Stimulated activated CD8-positive, alpha-beta memory T cell treated with anti-CD3 and anti-CD28 coated beads, Interleukin-2, amount 100 ng/mL, for 1 hour (primary cell): ENCODE measurements around the gene RHBDF2.

ENCODE experiments used
- DNase-seq, 2 donors: peaks; one replicate each; pipeline ENCODE4 v3.0.0-alpha.2; 2020; ENCODE audit warnings: low read depth in 2 of 2

The RHBDF2 gene

DNA sequence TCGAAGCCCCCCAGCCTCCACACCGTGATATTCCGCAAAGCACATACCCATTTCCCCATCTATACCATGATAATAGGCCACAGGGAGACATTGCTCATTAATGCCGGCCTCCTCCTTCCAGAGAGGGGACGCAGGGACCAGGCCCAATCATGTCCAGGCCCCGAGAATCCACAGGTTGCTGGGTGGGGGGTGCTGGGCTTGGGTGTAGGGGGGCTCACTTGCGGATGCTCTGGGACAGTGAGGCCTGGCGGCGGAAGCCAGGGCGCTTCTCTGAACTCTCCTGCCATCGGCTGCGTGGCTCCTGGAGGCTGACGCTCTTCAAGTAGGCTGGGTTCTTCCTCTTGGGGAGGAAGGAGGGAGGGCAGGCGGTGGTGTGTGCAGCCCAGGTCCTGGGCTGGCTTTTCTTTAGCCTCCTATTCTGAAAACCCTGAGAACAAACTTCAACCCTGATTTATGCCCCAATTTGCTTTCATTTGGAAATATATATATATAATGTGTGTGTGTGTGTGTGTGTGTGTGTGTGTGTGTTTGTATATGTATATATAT lies 21.6 kb downstream of the RHBDF2 start:
- DNase-seq = no peak

DNA sequence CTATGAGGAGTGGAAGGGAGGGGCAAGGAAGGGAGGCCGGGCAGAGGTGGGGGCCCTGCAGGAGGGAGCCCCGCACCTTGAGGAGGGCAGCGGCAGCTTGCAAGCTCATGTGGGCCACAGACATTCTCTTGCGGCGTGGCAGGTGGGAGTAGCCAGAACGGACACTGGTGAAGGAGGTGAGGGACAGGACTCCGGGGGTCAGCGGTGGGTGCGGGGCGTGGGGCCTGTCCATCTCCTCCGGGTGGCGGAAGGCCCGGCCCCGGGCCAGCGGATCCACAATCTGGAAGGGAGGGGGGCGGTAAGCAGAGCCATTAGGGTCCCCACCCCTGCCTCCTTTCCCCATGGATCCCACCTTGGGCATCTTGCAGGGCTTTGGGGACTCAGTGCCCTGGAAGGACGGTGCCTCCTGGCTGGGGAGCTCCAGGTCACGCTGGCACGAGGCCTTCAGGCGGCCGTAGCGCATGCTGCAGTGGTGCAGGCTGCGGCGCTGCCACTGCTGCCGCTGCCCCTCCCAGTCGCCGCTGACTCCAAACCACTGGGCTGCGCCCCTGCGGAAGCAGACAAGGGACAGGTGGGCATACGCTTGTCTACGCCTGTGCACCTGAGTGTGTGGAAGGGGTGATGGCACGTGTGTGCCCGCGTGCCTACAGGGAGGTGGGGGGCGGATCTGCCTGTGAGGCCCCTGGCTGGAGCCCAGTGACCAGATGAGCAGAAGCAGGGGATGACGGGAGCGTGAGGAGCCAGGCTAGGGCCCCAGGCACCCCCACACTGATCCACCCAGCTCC lies 22.3 kb downstream of the RHBDF2 start:
- no peak for DNase-seq

DNA sequence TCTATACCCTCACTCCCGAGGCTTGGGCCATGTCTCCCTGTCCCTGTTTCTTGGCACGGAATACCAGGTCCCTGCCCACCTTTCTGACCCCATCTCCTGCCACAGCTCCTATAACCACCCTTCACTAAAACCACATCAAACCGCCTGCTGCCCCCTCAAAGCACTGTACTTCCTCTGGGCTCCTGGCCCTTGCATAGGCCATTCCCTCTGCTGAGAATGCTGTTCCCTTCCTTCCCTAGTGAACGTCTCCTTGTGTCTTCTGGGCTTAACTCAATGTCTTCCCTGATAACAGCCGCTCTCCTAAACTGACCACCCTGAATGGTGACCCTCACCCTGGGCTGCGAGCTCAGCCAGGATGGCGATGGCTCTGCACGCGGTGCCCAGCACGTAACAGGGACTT lies 23.1 kb downstream of the RHBDF2 start:
- no peak for DNase-seq

DNA sequence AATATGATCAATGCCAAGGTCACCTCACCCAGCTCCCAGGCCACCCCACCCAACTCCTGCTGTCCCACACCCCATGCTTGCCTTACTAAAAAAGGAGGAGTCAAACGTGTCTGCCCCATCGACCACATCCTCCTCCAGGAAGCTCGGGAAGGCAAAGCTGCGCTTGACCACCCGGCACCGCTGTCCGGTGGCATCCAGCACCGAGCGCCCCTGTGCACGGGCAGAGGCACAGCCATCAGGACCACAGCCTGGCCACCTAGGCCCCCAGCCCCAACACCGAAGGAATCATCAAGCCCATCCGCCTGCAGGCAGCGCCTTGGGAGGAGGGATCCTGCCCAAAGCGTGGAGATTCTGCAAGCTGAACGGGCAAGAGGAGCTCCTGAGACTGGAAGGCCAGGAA lies 23.6 kb downstream of the RHBDF2 start:
- no peak for DNase-seq

DNA sequence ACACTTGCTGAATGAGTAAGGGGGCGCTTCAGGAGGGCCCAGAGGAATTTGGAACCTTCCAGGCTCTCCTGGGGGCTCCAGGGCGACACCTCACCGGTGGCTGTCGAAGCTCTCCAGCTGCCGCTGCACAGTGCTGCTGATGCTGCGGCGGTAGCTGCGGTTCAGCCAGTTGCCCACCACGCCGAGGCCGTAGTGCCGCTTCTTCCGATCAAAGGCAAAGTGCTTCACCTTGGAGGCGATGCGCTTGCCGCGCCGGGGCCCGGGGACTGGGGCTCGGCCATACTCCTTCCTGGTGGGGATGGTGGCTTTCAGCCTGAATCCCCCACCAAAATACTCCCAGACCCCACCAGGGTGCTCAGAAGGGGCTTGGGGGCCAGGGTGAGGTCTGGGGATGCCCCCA lies 24.5 kb downstream of the RHBDF2 start:
- no peak for DNase-seq

DNA sequence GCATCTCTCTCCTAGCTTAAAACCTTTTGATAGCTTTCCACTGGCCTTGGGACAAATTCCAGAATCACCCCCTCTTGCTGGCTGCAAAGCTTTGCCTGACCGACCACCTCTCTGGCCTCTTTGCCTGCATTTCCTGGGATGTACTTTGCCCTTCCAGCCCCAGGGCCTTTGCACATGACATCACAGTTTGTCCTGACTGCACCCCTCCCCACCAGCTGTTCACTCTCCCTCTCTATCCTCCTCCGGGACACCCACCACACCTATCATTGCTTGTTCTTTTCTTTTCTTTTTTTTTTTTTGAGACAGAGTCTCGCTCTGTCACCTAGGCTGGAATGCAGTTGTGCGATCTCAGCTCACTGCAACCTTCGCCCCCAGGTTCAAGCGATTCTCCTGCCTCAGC lies 25.9 kb downstream of the RHBDF2 start:
- no peak for DNase-seq

DNA sequence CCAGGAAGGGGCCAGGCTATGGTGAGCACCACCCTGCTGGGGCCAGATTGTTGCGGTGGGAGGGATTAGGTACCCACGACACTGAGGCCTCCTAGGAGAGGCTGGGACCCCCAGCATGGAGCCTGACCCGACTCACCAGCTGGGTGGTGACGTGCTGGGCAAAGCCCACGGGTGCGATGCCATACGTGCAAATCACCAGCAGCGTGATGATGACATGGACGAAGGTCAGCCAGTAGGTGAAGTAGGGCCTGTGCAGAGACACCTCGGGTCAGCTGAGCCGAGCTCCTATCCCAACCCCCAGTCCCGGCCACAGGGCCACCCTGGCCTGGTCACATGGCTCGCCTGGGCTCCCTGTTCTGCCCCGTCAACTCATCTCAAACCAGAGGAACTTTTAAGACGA lies 26.3 kb downstream of the RHBDF2 start:
- DNase-seq = no peak

DNA sequence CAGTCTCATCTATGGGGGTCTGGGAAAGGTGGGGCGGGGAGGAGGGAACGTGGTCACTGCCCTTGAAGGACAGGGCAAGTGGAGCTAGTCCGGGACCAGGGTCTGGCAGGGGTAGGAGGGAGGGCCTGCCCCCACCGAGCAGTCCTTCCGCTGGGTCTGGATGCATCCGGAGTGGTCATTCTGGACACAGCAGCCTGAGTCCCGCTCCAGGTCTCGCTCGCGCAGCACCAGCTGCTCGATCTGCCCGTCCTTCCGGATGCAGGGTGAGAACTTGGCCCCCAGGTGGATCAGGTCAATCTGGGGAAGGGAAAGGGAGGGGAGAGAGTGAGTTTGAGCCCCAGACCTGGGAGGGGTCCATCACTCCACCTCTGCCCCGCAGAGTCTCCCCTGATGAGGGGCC lies 27.0 kb downstream of the RHBDF2 start:
- DNase-seq = no peak

DNA sequence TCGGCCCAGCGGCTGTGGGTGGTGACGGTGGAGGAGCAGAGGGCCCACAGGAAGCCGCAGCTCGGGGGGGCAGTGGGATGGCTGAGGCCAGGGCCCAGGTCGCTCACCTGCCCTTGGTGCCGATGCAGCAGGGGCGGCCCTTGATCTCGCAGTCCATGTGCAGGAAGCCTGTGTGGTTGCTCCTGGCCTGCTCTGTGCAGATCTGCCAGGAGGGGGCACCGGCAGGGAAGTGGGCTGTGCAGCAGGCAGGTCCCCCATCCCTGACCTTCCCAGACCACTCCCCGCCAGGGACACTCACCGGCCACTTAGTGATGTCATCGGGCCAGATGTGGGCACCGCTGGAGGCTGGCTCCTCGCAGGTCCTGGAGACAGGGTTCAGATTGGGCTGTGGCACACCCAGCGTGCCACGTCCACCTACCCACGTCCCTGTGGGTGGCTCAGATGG lies 27.7 kb downstream of the RHBDF2 start:
- no peak for DNase-seq

DNA sequence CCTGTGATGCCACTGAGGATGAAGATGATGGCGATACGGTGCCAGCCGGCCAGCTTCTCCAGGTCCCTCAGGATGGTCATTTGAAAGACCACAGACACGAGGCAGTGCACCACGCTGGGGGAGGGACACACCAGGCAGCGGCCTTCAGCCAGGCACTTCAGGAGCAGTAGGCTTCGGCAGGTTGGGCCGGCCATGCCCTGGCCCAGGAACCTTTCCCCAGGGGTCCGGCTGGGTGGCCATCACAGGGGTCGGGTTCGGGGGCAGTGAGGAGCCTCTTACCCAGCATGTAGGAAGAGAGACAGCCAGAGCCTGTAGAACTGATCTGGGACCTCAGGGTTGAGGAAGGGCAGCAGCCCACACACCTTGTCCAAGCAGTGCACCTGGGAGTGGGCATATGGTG lies 28.5 kb downstream of the RHBDF2 start:
- no peak for DNase-seq

DNA sequence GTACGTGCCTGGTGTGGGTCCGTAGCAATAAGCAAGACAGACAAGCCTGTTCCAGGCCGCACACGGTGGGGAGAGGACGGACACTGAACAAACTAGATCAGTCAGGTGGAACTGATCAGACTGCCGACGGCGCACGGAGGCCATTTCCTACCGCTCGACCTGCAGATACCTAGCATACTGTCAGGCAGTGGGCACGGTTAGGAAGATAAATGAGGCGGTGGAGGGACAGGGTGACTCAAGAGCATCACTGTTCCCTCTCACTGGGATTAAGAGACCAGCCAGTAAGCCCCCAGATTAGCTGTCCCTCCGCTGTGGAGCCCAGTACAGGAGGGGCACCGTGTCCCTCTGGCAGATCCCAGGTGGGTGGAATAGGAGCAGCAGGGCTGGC lies 29.0 kb downstream of the RHBDF2 start:
- no peak for DNase-seq

DNA sequence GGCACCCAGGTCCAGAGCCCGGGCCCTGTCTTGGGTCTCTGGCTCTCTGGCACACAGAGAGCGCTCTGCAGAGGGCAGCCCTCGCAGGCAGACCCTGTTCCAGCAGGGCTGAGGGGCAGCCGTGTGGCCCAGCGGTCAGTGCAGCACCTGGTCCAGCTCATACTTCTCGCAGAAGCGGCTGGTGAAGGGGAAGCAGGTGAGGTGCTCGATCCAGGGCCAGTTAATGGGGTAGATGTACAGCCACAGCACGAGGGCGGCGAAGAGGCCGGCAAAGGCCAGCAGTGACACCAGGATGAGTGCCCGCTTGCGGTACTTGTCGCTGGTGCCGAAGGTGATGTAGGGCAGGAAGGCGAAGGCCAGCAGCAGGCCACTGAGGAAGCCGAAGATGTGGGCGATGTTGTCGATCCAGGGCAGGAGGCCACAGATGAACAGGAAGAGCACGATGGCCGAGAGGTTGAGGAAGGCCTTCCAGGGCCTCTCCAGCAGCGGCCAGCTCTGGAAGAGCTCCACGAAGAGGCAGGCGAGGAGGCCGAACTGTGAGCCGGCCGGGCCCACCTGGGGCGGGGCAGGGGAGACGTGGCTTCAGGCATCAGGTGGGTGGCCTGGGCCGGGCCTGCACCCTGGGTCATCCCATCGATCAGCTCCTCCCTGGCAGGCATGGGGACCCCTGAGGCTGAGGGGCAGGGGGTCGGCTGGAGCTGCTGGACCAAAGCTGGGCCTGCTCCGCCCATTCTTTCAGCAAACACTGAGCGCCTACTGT lies 29.5 kb downstream of the RHBDF2 start:
- DNase-seq = no peak

DNA sequence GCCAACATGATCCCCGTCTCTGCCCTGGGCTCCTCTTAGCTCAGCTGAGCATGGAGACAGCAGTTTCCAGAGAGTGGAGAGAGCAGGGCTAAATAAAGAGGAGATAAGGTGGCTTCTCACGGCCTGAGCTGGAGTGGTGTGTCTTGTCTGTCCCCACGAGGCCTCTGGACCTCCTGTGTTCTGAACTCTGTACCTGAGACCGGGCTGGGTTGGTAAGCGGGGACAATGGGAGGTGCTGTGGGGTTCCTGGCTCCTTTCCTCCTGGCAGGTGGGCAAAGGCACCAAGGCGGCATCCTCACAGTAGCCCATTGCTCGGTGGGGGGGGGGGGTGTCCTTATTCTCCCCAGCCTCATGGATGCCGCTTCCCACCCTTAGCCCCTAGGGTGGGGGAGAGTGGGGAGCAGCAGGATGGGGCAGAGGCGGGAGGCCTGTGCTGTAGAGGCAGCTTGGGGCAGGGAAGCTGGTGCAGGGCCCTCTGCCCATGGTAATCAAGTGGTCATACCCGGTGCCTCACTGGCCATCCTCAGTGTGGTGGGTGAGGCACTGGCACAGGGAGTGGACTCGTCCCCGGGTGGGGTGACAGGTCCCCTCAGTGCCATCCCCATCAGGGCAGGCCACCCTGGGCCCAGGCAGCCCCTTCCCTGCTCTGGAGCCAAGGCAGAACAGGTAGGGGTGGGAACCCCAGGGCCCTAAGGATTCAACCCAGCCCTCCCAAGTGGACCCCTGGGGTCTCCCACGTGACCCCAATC lies 31.1 kb downstream of the RHBDF2 start:
- no peak for DNase-seq

DNA sequence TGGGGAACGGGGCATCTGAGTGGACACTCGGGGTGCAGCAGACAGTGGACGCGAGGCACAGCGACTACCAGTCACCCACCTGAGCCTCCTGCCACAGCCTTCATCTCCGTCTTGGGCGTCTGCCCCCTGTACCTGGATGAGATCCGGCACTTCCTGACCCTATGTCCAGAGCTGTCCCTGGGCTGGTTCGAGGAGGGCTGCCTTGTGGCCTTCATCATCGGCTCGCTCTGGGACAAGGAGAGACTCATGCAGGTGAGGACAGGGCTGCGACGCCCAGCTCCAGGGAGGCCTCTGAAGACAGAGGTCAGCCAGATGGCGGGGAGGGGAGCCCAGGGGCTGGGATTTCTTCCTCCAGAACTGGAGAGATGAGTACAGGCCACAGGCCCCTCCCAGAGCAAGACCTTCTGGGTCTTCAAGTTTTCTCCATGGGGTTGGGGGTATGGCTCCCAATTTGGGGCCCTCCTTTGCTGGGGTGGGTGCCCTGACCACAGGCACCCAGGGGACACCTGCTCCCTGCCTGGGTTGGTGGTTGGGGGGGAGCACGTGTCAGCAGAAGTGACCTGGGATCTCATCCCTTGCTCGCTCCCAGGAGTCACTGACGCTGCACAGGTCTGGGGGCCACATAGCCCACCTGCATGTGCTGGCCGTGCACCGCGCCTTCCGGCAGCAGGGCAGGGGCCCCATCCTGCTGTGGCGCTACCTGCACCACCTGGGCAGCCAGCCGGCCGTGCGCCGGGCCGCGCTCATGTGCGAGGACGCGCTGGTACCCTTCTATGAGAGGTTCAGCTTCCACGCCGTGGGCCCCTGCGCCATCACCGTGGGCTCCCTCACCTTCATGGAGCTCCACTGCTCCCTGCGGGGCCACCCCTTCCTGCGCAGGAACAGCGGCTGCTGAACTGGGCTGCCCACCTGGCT lies 31.9 kb downstream of the RHBDF2 start:
- DNase-seq = no peak

DNA sequence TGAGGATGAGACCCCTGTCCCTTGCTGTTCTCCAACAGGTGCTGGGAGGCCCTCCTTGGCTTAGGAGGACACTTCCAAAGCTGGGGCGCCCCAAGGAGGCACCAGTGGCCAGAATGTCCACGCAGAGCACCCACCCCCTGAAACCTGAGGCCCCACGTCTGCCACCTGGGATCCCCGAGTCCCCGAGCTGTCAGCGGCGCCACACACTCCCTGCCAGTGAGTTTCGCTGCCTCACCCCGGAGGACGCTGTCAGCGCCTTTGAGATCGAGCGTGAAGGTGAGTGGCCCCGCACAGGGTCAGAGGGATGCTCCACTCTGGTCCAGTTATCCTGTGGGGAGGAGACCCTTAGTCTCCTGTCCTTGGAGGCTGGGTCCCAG lies 32.6 kb downstream of the RHBDF2 start:
- DNase-seq = no peak

DNA sequence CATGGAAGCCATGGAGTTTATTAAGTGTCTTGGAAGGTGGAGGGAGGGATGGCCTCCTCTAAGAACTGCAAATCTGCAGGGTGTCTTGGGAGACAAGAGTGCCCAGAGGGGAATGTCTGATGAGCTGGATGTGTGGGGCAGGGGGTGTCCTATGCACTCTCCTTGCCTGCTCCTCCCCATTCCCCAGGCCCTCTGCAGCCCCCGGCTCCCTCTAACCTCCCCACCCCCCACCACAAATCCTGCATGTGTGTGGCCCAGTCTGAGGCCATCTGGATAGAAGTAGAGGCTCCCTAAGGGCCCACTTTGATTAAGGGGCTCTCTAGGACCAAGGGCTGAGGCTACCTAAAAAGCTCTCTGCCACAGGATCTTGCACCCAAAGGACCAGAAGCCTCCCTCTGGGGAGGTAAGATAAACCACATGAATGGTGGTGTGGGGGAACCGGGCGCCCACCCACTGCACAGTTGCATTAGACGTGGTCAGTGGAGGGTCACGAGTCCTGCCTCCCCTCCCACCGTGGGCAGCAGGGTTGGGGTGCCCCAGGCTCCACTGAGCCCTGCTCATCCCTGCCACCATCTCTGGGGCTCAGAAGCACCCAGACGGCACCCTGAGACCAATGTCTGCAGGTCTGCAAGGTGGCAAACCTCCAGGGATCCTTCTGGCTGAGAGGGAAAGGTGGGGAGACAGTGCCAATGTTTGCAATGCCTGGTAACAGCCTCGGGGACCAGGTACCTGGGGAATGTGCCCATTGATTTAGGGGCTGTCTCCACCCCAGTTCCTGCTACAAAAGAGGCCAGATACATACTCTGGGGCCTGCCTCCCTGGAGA lies 33.2 kb downstream of the RHBDF2 start:
- no peak for DNase-seq

DNA sequence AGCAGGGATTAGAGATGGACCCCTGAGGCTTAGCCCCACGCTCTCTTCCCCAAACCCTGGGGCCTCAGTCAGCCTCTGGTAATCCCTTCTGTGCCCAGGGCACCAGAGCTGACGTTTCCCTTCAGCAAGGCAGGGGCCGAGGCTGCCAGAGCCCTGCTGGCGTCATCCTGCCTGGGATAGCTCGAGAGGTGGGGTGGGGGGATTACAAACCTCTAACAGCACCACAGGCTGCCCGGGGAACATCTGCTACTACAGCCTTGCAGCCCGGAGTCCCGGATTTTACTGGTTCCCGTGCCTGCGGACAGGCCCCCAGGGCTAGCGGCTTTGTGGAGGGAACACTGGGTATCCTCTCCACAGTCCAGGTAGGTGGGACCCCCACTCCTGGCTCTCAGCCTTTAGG lies 33.9 kb downstream of the RHBDF2 start, which contains the start of gene AANAT:
AANAT (plus strand) TSS at position 238 of the 400 bp plus-strand sequence. CDS start 1,144 bp downstream, outside the sequence.
- DNase-seq = no peak

DNA sequence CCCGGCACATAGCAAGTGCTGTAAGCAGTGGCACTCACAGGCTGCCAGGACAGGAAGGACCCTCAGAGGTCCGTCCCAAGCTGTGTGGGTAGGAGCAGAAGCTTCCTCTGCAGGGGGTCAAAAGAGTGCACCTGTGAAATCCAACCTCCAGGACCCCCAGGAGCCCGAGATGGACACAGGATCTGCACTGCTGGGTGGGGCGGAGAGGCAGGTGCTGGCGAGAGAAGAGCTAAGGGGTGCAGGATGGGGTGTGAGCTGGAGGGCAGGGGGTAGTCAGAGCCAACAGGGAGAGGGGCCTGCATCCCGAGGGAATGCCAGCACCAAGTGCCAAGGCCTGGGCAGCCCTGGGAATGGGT lies 34.5 kb downstream of the RHBDF2 start:
- no peak for DNase-seq

DNA sequence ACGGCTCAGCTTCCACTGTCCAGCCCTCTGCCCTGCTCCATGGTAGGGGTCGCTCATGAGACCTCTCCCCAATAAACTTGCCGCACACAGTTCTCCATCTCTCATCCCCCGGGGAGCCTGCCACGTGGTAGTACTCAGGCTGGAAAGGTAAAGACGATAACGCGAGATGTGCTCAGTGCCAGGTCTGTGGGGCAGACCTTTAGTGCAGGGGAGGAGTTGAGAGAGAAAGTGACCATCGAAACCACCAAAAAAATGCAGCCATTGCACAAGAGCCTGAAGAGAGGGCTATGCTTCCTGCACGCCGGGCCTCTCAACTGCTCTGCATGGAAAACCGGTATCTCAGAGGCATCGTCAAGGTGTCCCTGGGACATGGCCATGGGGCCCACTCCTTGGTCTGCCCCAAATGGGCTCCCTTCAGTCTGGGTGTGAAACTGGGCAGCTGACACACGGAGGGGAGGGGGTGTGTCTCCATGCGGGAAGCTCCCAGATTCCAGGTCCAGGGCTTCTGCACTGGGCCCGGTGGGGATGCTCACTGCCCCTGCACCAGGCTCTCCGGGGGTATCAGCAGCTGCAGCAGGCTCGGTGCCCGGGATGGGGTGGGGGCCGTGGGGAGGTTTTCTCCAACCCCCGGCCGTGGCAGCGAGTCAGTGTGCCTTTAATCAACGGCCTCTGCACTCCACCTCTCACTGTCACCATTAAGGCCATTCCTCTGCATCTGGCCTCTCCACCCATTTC lies 38.5 kb downstream of the RHBDF2 start:
- no peak for DNase-seq
